ENCODE data around the gene NEO1.

The NEO1 gene

GRCh38 chr15:73082812-73083211 lies 30.5 kb downstream of the NEO1 start:
- no peak for DNase-seq (ENCODE audit: low read depth)
- no peak overlapping the region for H3K4me3 ChIP-seq (ENCODE audit: low read depth, low read length)
- no peak for TF ChIP-seq CTCF (IDR thresholded peaks at IDR 0.05; ENCODE audit: control insufficient read depth, extremely low read depth, insufficient read depth)

GRCh38 chr15:73087098-73087497 lies 34.8 kb downstream of the NEO1 start:
- no peak for TF ChIP-seq CTCF (IDR thresholded peaks at IDR 0.05; ENCODE audit: control insufficient read depth, extremely low read depth, insufficient read depth)
- H3K4me3 ChIP-seq (ENCODE audit: low read depth, low read length) = no peak overlapping the region
- no peak for DNase-seq (ENCODE audit: low read depth)

- DNase-seq (ENCODE audit: low read depth) = no peak
- no peak for TF ChIP-seq CTCF (IDR thresholded peaks at IDR 0.05; ENCODE audit: control insufficient read depth, extremely low read depth, insufficient read depth)
- no peak overlapping the region for H3K4me3 ChIP-seq (ENCODE audit: low read depth, low read length)
Observed at GRCh38 chr15:73105064-73105463, 52.8 kb downstream of the NEO1 start.

- H3K4me3 ChIP-seq (ENCODE audit: low read depth, low read length) = no peak overlapping the region
- no peak for TF ChIP-seq CTCF (IDR thresholded peaks at IDR 0.05; ENCODE audit: control insufficient read depth, extremely low read depth, insufficient read depth)
- DNase-seq (ENCODE audit: low read depth) = no peak
Observed at GRCh38 chr15:73108676-73109075, 56.4 kb downstream of the NEO1 start.

GRCh38 chr15:73109765-73110164 lies 57.5 kb downstream of the NEO1 start:
- no peak for TF ChIP-seq CTCF (IDR thresholded peaks at IDR 0.05; ENCODE audit: control insufficient read depth, extremely low read depth, insufficient read depth)
- H3K4me3 ChIP-seq (ENCODE audit: low read depth, low read length) = no peak overlapping the region
- DNase-seq (ENCODE audit: low read depth) = no peak

GRCh38 chr15:73110201-73110600 lies 57.9 kb downstream of the NEO1 start:
- no peak overlapping the region for H3K4me3 ChIP-seq (ENCODE audit: low read depth, low read length)
- DNase-seq (ENCODE audit: low read depth) = no peak
- TF ChIP-seq CTCF (IDR thresholded peaks at IDR 0.05; ENCODE audit: control insufficient read depth, extremely low read depth, insufficient read depth) = no peak

GRCh38 chr15:73114064-73114463 lies 61.8 kb downstream of the NEO1 start:
- no peak for TF ChIP-seq CTCF (IDR thresholded peaks at IDR 0.05; ENCODE audit: control insufficient read depth, extremely low read depth, insufficient read depth)
- H3K4me3 ChIP-seq (ENCODE audit: low read depth, low read length) = no peak overlapping the region
- DNase-seq (ENCODE audit: low read depth) = no peak

Data from LNCaP clone FGC (cell line).